ENCODE data around the gene KIT. TPM values are rescaled to one million over a fixed set of nuclear protein-coding genes. Genes with fewer than 3 reads are reported as not detected.

KIT gene
- total and polyA plus RNA-seq, 2 of the 4 experiments (the other 2 are of a cell fraction): 3.3 to 5.9 TPM

GRCh38 chr4:54685810-54686209, 28.1 kb downstream of the KIT start:
- H4K5ac ChIP-seq (ENCODE audit: low read depth, low read length): no peak overlapping the region
- no peak overlapping the region for H2BK15ac ChIP-seq (ENCODE audit: low read depth, low read length)
- dilution Hi-C loops (cut with HindIII; ENCODE audit: low sequenced_read_pairs, unreplicated experiment) (no loop called here), in situ Hi-C loops (cut with MboI; ENCODE audit: low sequenced_read_pairs) (no loop called here), intact Hi-C loops (cut with micrococcal nuclease) (no loop called here)
- DNase-seq (no peak), ATAC-seq (ENCODE audit: low read depth) (no peak)
- no peak overlapping the region for H4K91ac ChIP-seq (ENCODE audit: insufficient read depth, low read depth, low read length)
- H3K79me1 ChIP-seq (ENCODE audit: low read depth in 1 of 2, low read length in 2 of 2): peaks cover 0 to 5% of the 10 kb centered on the region in 2 experiments; a peak in 1 of 4 replicates
- no peaks in the 10 kb centered on the region for H3K9me3 ChIP-seq (ENCODE audit: control insufficient read depth, insufficient read depth, low read length)
- H3K27ac ChIP-seq (ENCODE audit: insufficient read depth, low read length): no peak overlapping the region
- no peak overlapping the region for H4K8ac ChIP-seq (ENCODE audit: low read depth in 2 of 2, low read length in 2 of 2)
- H3K36me3 ChIP-seq (ENCODE audit: control insufficient read depth, insufficient read depth, low read length): no peaks in the 10 kb centered on the region
- no peak overlapping the region for H2AK5ac ChIP-seq (ENCODE audit: low read depth, low read length)
- 83% methylated on average over 1 of the region's 1 CpG; no CpG with 5 or more reads in 1 of the 2 experiments for WGBS, 2 experiments (ENCODE audit: extremely low coverage in 2 of 2, insufficient read length in 1 of 2)
- H2AFZ ChIP-seq (replicated peaks; ENCODE audit: low read length, poor library complexity): no peak overlapping the region
- no peak overlapping the region for H3K4ac ChIP-seq (ENCODE audit: low read depth, low read length)
- no peak for TF ChIP-seq CHD1 (IDR thresholded peaks at IDR 0.05; ENCODE audit: low read depth, low read length)
- TF ChIP-seq POLR2A (IDR thresholded peaks at IDR 0.05; ENCODE audit: low read depth, low read length): no peak
- no peak for TF ChIP-seq RAD21 (IDR thresholded peaks at IDR 0.05; ENCODE audit: low read length)
- TF ChIP-seq CTCF (conservative IDR thresholded peaks at IDR 0.05; ENCODE audit: low read depth, low read length): no peak
- no peak for TF ChIP-seq MAZ (IDR thresholded peaks at IDR 0.05; ENCODE audit: borderline replicate concordance, low read depth, low read length)
- no peak for TF ChIP-seq BHLHE40 (IDR thresholded peaks at IDR 0.05; ENCODE audit: low read depth, low read length)
- no peak for TF ChIP-seq NFE2L2 (IDR thresholded peaks at IDR 0.05; ENCODE audit: low read depth, low read length)
- TF ChIP-seq RFX5 (IDR thresholded peaks at IDR 0.05; ENCODE audit: low read depth, low read length): no peak
- TF ChIP-seq ELK1 (IDR thresholded peaks at IDR 0.05; ENCODE audit: borderline replicate concordance, low read depth, low read length): no peak
- TF ChIP-seq CEBPB (IDR thresholded peaks at IDR 0.05; ENCODE audit: low read depth, low read length): no peak
- no peak for TF ChIP-seq USF2 (IDR thresholded peaks at IDR 0.05; ENCODE audit: low read depth, low read length)
- TF ChIP-seq FOS (IDR thresholded peaks at IDR 0.05; ENCODE audit: low read depth, low read length): no peak
- no peak for TF ChIP-seq MAFK (IDR thresholded peaks at IDR 0.05; ENCODE audit: low read depth, low read length)
- no peak for TF ChIP-seq SMC3 (IDR thresholded peaks at IDR 0.05; ENCODE audit: low read depth, low read length)
- no peak for TF ChIP-seq MXI1 (IDR thresholded peaks at IDR 0.05; ENCODE audit: borderline replicate concordance, low read depth, low read length)
- TF ChIP-seq RCOR1 (IDR thresholded peaks at IDR 0.05; ENCODE audit: insufficient replicate concordance, low read length): no peak
- no peak overlapping the region for H2BK120ac ChIP-seq (ENCODE audit: low read depth, low read length)
- no peak overlapping the region for H2AK9ac ChIP-seq (replicated peaks; ENCODE audit: low read depth, low read length, poor library complexity)
- no peak overlapping the region for H3K4me2 ChIP-seq (ENCODE audit: low read depth, low read length)
- ChIA-PET CTCF (interaction anchor here (0.6 kb wide), 1 partner anchor 126 kb away, joined by 4 read pairs; no protein-coding TSS in a partner anchor), POLR2A (ENCODE audit: unreplicated experiment) (no interaction called here)
- H2BK20ac ChIP-seq (ENCODE audit: low read depth, low read length): no peak overlapping the region
- H3K18ac ChIP-seq (ENCODE audit: low read depth, low read length): no peak overlapping the region
- no peak overlapping the region for H3K4me3 ChIP-seq (ENCODE audit: insufficient read depth, low read depth, low read length)
- H3K23ac ChIP-seq (ENCODE audit: low read depth, low read length): no peak overlapping the region
- H3K27me3 ChIP-seq (ENCODE audit: control insufficient read depth, insufficient read depth, low read length): no peaks in the 10 kb centered on the region
- no peaks in the 10 kb centered on the region for H4K20me1 ChIP-seq (ENCODE audit: insufficient read depth, low read length)
- no peaks in the 10 kb centered on the region for H3K4me1 ChIP-seq (ENCODE audit: control insufficient read depth, insufficient read depth, low read length)
- no peaks in the 10 kb centered on the region; the same call in 1 of the 2 replicates for H3K9me1 ChIP-seq (ENCODE audit: insufficient read depth, low read length)
- no peak overlapping the region for H2BK5ac ChIP-seq (ENCODE audit: low read depth, low read length, poor library complexity, severe bottlenecking)
- BruUV-seq (replicated peaks): no TSS peak
- no peak overlapping the region for H3K56ac ChIP-seq (ENCODE audit: extremely low read depth, insufficient read depth, low read length)
- H3K9ac ChIP-seq (ENCODE audit: low read depth, low read length): no peak overlapping the region
- H3K14ac ChIP-seq (replicated peaks; ENCODE audit: low read depth, low read length): no peak overlapping the region

Measured in IMR-90 (cell line).